ENCODE data around the gene NRN1. TPM values are rescaled to one million over a fixed set of nuclear protein-coding genes. Genes with fewer than 3 reads are reported as not detected.

Gene NRN1, protein sequence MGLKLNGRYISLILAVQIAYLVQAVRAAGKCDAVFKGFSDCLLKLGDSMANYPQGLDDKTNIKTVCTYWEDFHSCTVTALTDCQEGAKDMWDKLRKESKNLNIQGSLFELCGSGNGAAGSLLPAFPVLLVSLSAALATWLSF
- total RNA-seq: 10 to 100 TPM in 5 of 9 donors, 1 to 10 TPM in 4; 8.3 to 21.0 (median 12.5) TPM
- polyA plus RNA-seq: 10 to 100 TPM; 10.5 to 16.3 TPM
- long read RNA-seq, donor 1, transcript NRN1-201 (3 exons, 1,624 nt): major isoform, 8 of 14 reads
- long read RNA-seq, donor 1, partial matches to known transcripts: 2 of 14 reads
- long read RNA-seq, donor 1, other reads (novel, unspliced or antisense): 4 of 14 reads
- long read RNA-seq, donor 2, transcript NRN1-201 (3 exons, 1,624 nt): major isoform, 37 of 50 reads
- long read RNA-seq, donor 2, partial matches to known transcripts: 1 of 50 reads
- long read RNA-seq, donor 2, other reads (novel, unspliced or antisense): 10 of 50 reads
- long read RNA-seq, donor 3, transcript NRN1-201 (3 exons, 1,624 nt): major isoform, 6 of 11 reads
- long read RNA-seq, donor 3, partial matches to known transcripts: 0 of 11 reads
- long read RNA-seq, donor 3, other reads (novel, unspliced or antisense): 5 of 11 reads

DNA sequence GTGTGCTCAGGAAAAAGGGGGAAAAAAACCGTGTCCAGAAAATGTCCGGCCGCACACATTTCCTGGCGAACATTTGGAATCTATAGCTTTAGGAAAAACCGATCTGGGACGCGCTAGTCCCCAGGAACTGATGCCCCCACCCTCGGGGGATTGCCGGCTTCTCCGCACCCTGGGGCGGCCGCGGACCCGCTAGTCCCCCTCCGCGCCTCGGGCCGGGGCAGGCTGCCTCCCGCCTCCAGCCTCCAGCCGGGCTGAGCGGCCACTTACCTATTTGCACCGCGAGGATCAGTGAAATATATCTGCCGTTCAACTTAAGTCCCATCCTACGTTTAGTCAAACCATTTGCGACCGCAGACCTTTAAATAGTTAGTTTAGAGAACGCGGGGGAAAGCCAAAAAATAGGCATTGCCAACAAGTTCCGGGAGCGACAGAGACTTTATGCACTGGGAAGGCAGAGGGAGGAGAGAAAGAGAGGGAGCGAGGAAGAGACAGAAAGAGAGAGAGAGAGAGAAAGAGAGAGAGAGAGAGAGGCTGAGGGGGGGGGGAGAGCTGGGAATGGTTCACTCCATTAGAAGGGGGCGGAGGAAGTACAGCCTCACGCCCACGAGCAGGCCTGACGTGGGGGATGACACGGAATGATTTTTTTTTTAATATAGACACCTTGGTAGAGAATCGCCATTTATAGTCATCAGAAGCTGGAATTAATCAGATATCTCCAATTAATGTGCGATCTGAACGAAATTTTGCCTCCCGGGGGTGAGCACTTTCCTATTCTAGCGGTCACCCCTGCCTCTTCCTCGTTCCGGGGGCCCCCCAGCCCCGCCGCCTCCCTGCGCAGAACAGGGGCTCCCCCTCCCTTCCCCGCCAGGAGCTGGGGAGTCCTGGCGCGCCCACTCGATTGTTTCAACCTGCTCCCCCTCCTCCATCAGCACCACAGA lies at the start of gene NRN1:
Gene NRN1 (minus strand): TSS at position 498 of the 938 bp plus-strand sequence. CDS start 176 bp downstream, at position 322.
- Histone ChIP-seq H3K27me3 (peaks cover 61 to 99% (median 90%) of the 10 kb centered on the region in 9 donors), H3K4me3 (peak within 1 kb of the TSS; percentile 30 to 65 (median 60)), H3K4me1 (peaks cover 0 to 66% (median 38%) of the 10 kb centered on the region in 12 donors), H3K9me3 (no peaks in the 10 kb centered on the region), H3K36me3 (no peaks in the 10 kb centered on the region), H3K27ac (peak within 1 kb of the TSS; percentile 41 to 89 (median 76))
- TF ChIP-seq, protein P1, sequence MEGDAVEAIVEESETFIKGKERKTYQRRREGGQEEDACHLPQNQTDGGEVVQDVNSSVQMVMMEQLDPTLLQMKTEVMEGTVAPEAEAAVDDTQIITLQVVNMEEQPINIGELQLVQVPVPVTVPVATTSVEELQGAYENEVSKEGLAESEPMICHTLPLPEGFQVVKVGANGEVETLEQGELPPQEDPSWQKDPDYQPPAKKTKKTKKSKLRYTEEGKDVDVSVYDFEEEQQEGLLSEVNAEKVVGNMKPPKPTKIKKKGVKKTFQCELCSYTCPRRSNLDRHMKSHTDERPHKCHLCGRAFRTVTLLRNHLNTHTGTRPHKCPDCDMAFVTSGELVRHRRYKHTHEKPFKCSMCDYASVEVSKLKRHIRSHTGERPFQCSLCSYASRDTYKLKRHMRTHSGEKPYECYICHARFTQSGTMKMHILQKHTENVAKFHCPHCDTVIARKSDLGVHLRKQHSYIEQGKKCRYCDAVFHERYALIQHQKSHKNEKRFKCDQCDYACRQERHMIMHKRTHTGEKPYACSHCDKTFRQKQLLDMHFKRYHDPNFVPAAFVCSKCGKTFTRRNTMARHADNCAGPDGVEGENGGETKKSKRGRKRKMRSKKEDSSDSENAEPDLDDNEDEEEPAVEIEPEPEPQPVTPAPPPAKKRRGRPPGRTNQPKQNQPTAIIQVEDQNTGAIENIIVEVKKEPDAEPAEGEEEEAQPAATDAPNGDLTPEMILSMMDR (IDR thresholded peaks at IDR 0.05): no peak
- TF ChIP-seq POLR2A (IDR thresholded peaks at IDR 0.05): no peak
- ATAC-seq (peak in 1 of 4 donors; percentile 16), DNase-seq (no peak)
- intact Hi-C loops (cut with DNase I): loop anchor here in 2 of 10 donors (5.0 to 10.0 kb wide), 2 partner anchors 532 to 754 kb away; no protein-coding TSS in a partner anchor
- 3 to 5% (median 4%) methylated on average over 36 to 51 of the region's 51 CpGs for WGBS, 4 donors

DNA sequence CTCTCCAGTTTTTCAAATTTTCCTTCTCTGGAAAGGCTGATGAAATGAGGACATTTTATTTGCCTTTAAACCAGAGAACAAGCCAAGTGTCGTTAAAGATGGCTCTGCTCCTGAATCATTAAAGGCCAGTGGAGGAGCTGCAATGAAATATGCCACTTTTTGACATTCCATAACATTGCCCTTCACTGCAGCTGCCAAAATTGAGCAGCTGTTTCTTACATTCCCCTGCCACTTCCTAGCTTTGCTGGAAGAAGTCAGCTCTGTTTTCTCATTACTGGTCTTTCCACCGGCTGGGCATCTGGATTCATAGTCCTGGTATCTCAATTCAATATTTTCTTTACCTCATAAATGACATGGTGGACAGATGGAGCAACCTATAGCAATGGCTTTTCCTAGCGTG lies 45.5 kb upstream of the NRN1 start:
- DNase-seq (no peak), ATAC-seq (no peak)
- no peak overlapping the region for H3K27ac ChIP-seq
- H3K27me3 ChIP-seq: peaks cover 0 to 14% (median 0%) of the 10 kb centered on the region in 9 donors
- no peaks in the 10 kb centered on the region for H3K36me3 ChIP-seq
- intact Hi-C loops (cut with DNase I): loop anchor here in 5 of 10 donors (10.0 kb wide), 2 partner anchors 263 to 443 kb away; no protein-coding TSS in a partner anchor
- TF ChIP-seq POLR2A (IDR thresholded peaks at IDR 0.05): no peak
- TF ChIP-seq, protein P1 (IDR thresholded peaks at IDR 0.05): no peak
- H3K4me1 ChIP-seq: no peaks in the 10 kb centered on the region
- peaks cover 0 to 8% (median 0%) of the 10 kb centered on the region in 12 donors for H3K9me3 ChIP-seq
- WGBS, 4 donors: 70 to 85% (median 76%) methylated on average over 3 of the region's 3 CpGs
- no peak overlapping the region for H3K4me3 ChIP-seq

DNA sequence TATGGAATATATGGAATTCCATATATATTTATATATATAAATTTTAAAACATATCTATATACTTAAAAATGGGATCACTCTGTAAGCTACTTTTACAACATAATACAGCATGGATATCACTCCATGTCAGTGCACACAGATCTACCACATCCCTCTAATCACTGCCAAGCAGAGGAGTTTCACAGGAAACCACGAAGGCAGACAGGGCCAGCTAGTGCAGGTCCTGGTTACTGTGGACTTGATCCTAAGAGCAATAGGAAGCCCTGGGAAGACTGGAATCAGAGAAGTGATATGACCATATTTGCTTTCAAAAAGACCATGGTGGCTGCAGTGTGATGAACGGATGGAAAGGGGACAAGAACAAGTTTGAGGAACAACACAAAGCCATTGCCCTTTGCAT lies 40.0 kb upstream of the NRN1 start:
- Histone ChIP-seq H3K4me1 (no peaks in the 10 kb centered on the region), H3K27me3 (peaks cover 0 to 14% (median 0%) of the 10 kb centered on the region in 9 donors), H3K27ac (no peak overlapping the region), H3K9me3 (peaks cover 0 to 8% (median 0%) of the 10 kb centered on the region in 12 donors), H3K4me3 (no peak overlapping the region), H3K36me3 (no peaks in the 10 kb centered on the region)
- intact Hi-C loops (cut with DNase I): no loop called here
- DNase-seq: no peak
- WGBS, 4 donors: 73 to 83% (median 78%) methylated on average over 2 of the region's 2 CpGs
- ATAC-seq: no peak
- TF ChIP-seq POLR2A (IDR thresholded peaks at IDR 0.05): no peak
- TF ChIP-seq, protein P1 (IDR thresholded peaks at IDR 0.05): no peak

Data from heart left ventricle (tissue), 16 donors.